H1 (cell line): ENCODE measurements around the gene NANOS2. TPM values are rescaled to one million over a fixed set of nuclear protein-coding genes. Genes with fewer than 3 reads are reported as not detected.

Source experiments
- CTCF ChIA-PET: fragments of 300-600 bp; sonication (Branson Sonifier 250); formaldehyde crosslinking; loops from one replicate; lab custom pipeline; 2021; ENCODE audit not compliant: partially characterized antibody; lab: Charles Lee
- POLR2A ChIA-PET: fragments of 300-600 bp; sonication (Branson Sonifier 250); formaldehyde crosslinking; loops from one replicate; lab custom pipeline; 2021; ENCODE audit warnings: inconsistent platforms; ENCODE audit not compliant: partially characterized antibody; lab: Charles Lee
- DNase-seq, 2 experiments: peaks; one replicate each; pipeline versions ENCODE4 v3.0.0 to v3.0.0-alpha.2; 2010 to 2022; ENCODE audit warnings: low spot score in 2 of 2, low read depth in 1 of 2, mixed read lengths in 1 of 2
- FAIRE-seq: peaks from 2 replicates; lab custom pipeline; 2011; peaks lifted over from hg19 to GRCh38; lab: Jason Lieb, UNC
- H2AFZ ChIP-seq: 2 replicates; pipeline ENCODE4 v1.8.1; 2012; ENCODE audit warnings: low read length, inconsistent platforms
- H2AK5ac ChIP-seq: 2 replicates; pipeline ENCODE4 v1.6.1; 2013; ENCODE audit warnings: low read depth, low read length
- H2BK120ac ChIP-seq: replicated peaks from 2 replicates; pipeline ENCODE3; 2013; ENCODE audit warnings: low read depth, low read length, inconsistent platforms
- H2BK12ac ChIP-seq: 2 replicates; pipeline ENCODE4 v1.6.1; 2013; ENCODE audit warnings: low read depth, low read length
- H2BK15ac ChIP-seq: 2 replicates; pipeline ENCODE4 v1.6.1; 2013; ENCODE audit warnings: low read length
- H2BK20ac ChIP-seq: 2 replicates; pipeline ENCODE4 v1.6.1; 2013; ENCODE audit warnings: low read length
- H2BK5ac ChIP-seq: 2 replicates; pipeline ENCODE4 v1.6.1; 2013; ENCODE audit warnings: low read depth, low read length
- H3K14ac ChIP-seq: 2 replicates; pipeline ENCODE4 v1.6.1; 2013; ENCODE audit warnings: inconsistent platforms; ENCODE audit not compliant: insufficient read length
- H3K18ac ChIP-seq: 2 replicates; pipeline ENCODE4 v1.6.1; 2013; ENCODE audit warnings: low read length; ENCODE audit errors: extremely low read depth
- H3K23ac ChIP-seq: 2 replicates; pipeline ENCODE4 v1.6.1; 2013; ENCODE audit warnings: inconsistent platforms; ENCODE audit not compliant: insufficient read length
- H3K23me2 ChIP-seq: 2 replicates; pipeline ENCODE4 v1.6.1; 2013; ENCODE audit warnings: low read depth, low read length
- H3K27ac ChIP-seq: 2 replicates; pipeline ENCODE4 v1.6.1; 2011; ENCODE audit warnings: low read depth, low read length, inconsistent platforms
- H3K27me3 ChIP-seq, 4 experiments: replicated peaks in 1 of 4; 1 replicate in 1 of 4; 2 replicates in 3 of 4; pipeline versions ENCODE4 v1.6.1 to v1.8.1; 2011 to 2013; ENCODE audit warnings: low read length in 3 of 4, mild to moderate bottlenecking in 3 of 4, inconsistent platforms in 2 of 4, mixed read lengths in 2 of 4, moderate library complexity in 1 of 4; ENCODE audit not compliant: control insufficient read depth in 3 of 4, insufficient read depth in 3 of 4; ENCODE audit errors: extremely low read depth in 1 of 4
- H3K36me3 ChIP-seq, 4 experiments: 2 replicates each; pipeline versions ENCODE4 v1.6.1 to v1.8.1; 2011 to 2013; ENCODE audit warnings: mild to moderate bottlenecking in 4 of 4, low read length in 3 of 4, moderate library complexity in 2 of 4, control low read depth in 1 of 4, inconsistent platforms in 1 of 4; ENCODE audit not compliant: insufficient read depth in 4 of 4, control insufficient read depth in 2 of 4
- H3K4ac ChIP-seq: replicated peaks from 2 replicates; pipeline ENCODE3; 2013; ENCODE audit warnings: low read length, low read depth, mixed read lengths, inconsistent platforms; ENCODE audit not compliant: insufficient read length
- H3K4me1 ChIP-seq, 4 experiments: replicated peaks in 1 of 4; 1 replicate in 1 of 4; 2 replicates in 3 of 4; pipeline versions ENCODE4 v1.6.1 to v1.8.1; 2011 to 2013; ENCODE audit warnings: low read length in 3 of 4, inconsistent platforms in 2 of 4, mixed read lengths in 1 of 4; ENCODE audit not compliant: insufficient read depth in 4 of 4, control insufficient read depth in 3 of 4
- H3K4me2 ChIP-seq, 2 experiments: 2 replicates each; pipeline versions ENCODE4 v1.6.1 to v1.8.1; 2011 to 2013; ENCODE audit warnings: low read depth in 2 of 2, low read length in 2 of 2, control low read depth in 1 of 2, inconsistent platforms in 1 of 2, mild to moderate bottlenecking in 1 of 2; ENCODE audit not compliant: insufficient read depth in 1 of 2
- H3K4me3 ChIP-seq, 4 experiments: fragments of 200-600, 300-600 bp in 1 of 4; sonication (generic), shearing (Covaris generic), sonication (Bioruptor Twin) in 1 of 4; 2 replicates each; pipeline versions ENCODE4 v1.5.1 to v1.8.1; 2011 to 2016; ENCODE audit warnings: low read length in 4 of 4, low read depth in 3 of 4, control low read depth in 2 of 4, inconsistent platforms in 2 of 4, mild to moderate bottlenecking in 2 of 4, mixed read lengths in 1 of 4, moderate library complexity in 1 of 4; ENCODE audit not compliant: insufficient read depth in 2 of 4; ENCODE audit errors: extremely low read depth in 1 of 4
- H3K56ac ChIP-seq: replicated peaks from 2 replicates; pipeline ENCODE3; 2013; ENCODE audit warnings: low read depth, mild to moderate bottlenecking, mixed read lengths, low read length, inconsistent platforms; ENCODE audit not compliant: insufficient read length
- H3K79me1 ChIP-seq: 2 replicates; pipeline ENCODE4 v1.6.1; 2013; ENCODE audit warnings: low read depth, low read length, control low read depth
- H3K79me2 ChIP-seq, 2 experiments: 2 replicates each; pipeline versions ENCODE4 v1.6.1 to v1.8.1; 2012 to 2013; ENCODE audit warnings: low read length in 2 of 2, mild to moderate bottlenecking in 2 of 2, inconsistent platforms in 1 of 2; ENCODE audit not compliant: insufficient read depth in 2 of 2, control insufficient read depth in 1 of 2
- H3K9ac ChIP-seq, 4 experiments: replicated peaks in 1 of 4; 1 replicate in 1 of 4; 2 replicates in 3 of 4; pipeline versions ENCODE4 v1.6.1 to v1.8.1; 2011 to 2013; ENCODE audit warnings: low read depth in 3 of 4, low read length in 3 of 4, control low read depth in 2 of 4, mild to moderate bottlenecking in 2 of 4, moderate library complexity in 2 of 4, inconsistent platforms in 1 of 4; ENCODE audit errors: extremely low read depth in 1 of 4
- H3K9me3 ChIP-seq, 2 experiments: 2 replicates each; pipeline versions ENCODE4 v1.6.1 to v1.8.1; 2012 to 2013; ENCODE audit warnings: mild to moderate bottlenecking in 2 of 2, moderate library complexity in 2 of 2, control low read depth in 1 of 2, inconsistent platforms in 1 of 2, low read depth in 1 of 2, low read length in 1 of 2, mixed read lengths in 1 of 2; ENCODE audit not compliant: insufficient read depth in 2 of 2
- H4K20me1 ChIP-seq, 2 experiments: replicated peaks in 1 of 2; 2 replicates each; pipeline versions ENCODE3 to v1.8.1; 2011 to 2013; ENCODE audit warnings: inconsistent platforms in 2 of 2, low read length in 2 of 2, mild to moderate bottlenecking in 1 of 2; ENCODE audit not compliant: insufficient read depth in 2 of 2, control insufficient read depth in 1 of 2
- H4K5ac ChIP-seq: 2 replicates; pipeline ENCODE4 v1.6.1; 2013; ENCODE audit warnings: low read length, low read depth, mixed read lengths, inconsistent platforms; ENCODE audit not compliant: insufficient read length
- H4K8ac ChIP-seq: 2 replicates; pipeline ENCODE4 v1.8.0; 2013; ENCODE audit warnings: mild to moderate bottlenecking, moderate library complexity, low read length, inconsistent platforms; ENCODE audit not compliant: insufficient read depth; ENCODE audit errors: extremely low read depth
- H4K91ac ChIP-seq: replicated peaks from 2 replicates; pipeline ENCODE3; 2013; ENCODE audit warnings: low read length, mixed read lengths, inconsistent platforms; ENCODE audit not compliant: insufficient read length
- ATF3 ChIP-seq: IDR thresholded peaks from 2 replicates; pipeline ENCODE4 v1.6.1; 2011; ENCODE audit warnings: low read depth, mild to moderate bottlenecking, low read length; ENCODE audit not compliant: insufficient read depth
- BACH1 ChIP-seq: IDR thresholded peaks from 2 replicates; pipeline ENCODE4 v1.6.1; 2012; ENCODE audit warnings: low read length, improper control_type of control experiment
- CEBPB ChIP-seq: IDR thresholded peaks from 2 replicates; pipeline ENCODE4 v1.6.1; 2012; ENCODE audit warnings: low read depth, low read length
- CHD1 ChIP-seq: IDR thresholded peaks from 2 replicates; pipeline ENCODE4 v1.6.1; 2012; ENCODE audit warnings: low read depth, low read length, improper control_type of control experiment
- SIRT6 ChIP-seq: IDR thresholded peaks from one replicate; pipeline ENCODE4 v1.7.1; 2012; ENCODE audit warnings: low read length, inconsistent platforms
- TAF7 ChIP-seq: optimal IDR thresholded peaks from 2 replicates; pipeline ENCODE3; 2011; ENCODE audit warnings: low read depth, mild to moderate bottlenecking, inconsistent platforms, low read length, moderate library complexity, borderline replicate concordance
- WGBS, 2 experiments: shearing (Covaris generic) in 1 of 2; methylation state at CpG; one replicate each; pipeline versions ENCODE4 v1.1.6 to v1.1.7; 2013 to 2015; ENCODE audit warnings: low lambda C conversion rate in 2 of 2, mixed read lengths in 2 of 2, inconsistent platforms in 1 of 2, low coverage in 1 of 2, missing lambda C conversion rate in 1 of 2; ENCODE audit not compliant: insufficient replicate concordance in 2 of 2, insufficient coverage in 1 of 2, insufficient read length in 1 of 2; ENCODE audit errors: extremely low coverage in 1 of 2, missing lambda C conversion rate in 1 of 2; 5-methylcytosine and 5-hydroxymethylcytosine counted together
- polyA plus RNA-seq, 7 experiments: library from polyadenylated mRNA; depleted of rRNA in 3 of 7; stranded (reverse) in 5 of 7; unstranded in 2 of 7; fragments of >200 nt in 5 of 7; fragments of 200-250 nt in 2 of 7; gene quantifications; 1 replicate in 5 of 7; 2 replicates in 1 of 7; 4 replicates in 1 of 7; pipeline versions ENCODE4 v1.2.1 to v1.2.3, GENCODE V29; 2011 to 2013; ENCODE audit warnings: missing spikeins in 2 of 7, mixed read lengths in 2 of 7
- total RNA-seq: library from RNA; stranded (reverse); fragmentation: NEBNext Ultra II Directional; extraction: Animal tissue kit (Norgen Biotek cat#: 25700); gene quantifications from 2 replicates; pipeline ENCODE4 v1.2.1, GENCODE V29; 2021

Gene NANOS2
- total and polyA plus RNA-seq, 2 of the 8 experiments (the other 6 are each of a cell fraction or from before 2014, with no cell fraction given) = 0.20 TPM; not detected in 1

DNA sequence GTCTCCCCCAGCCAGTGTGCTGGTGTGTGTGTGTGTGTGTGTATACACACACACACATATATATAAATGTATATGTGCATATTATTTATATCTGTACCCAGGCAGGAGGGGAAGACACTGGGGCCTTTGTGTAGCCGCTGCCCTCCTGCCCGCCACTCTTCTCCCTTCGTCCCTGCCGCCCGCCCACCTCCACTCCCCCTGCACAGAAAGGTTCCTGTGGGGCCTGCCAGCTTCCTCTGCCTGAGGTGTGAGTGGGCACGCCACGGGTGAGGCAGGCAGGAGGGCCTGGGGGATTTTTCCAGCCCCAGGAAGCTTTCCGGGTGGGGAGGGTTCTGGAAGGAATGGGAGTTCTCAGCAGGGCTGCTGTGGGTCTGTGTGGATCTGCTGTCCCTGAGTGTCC, 35.5 kb downstream of the NANOS2 start:
- H3K4me2 ChIP-seq = no peak overlapping the region
- no peaks in the 10 kb centered on the region for H3K79me2 ChIP-seq
- H3K56ac ChIP-seq = no peak overlapping the region
- WGBS, 2 experiments = 78% methylated on average over 6 of the region's 8 CpGs; no CpG with 5 or more reads in 1 of the 2 experiments
- FAIRE-seq (no peak), DNase-seq (no peak)
- H3K4ac ChIP-seq = no peak overlapping the region
- H2BK15ac ChIP-seq = no peak overlapping the region
- H3K36me3 ChIP-seq = peaks cover 0 to under 1% (median 0%) of the 10 kb centered on the region in 4 experiments; a peak in 1 of 8 replicates
- H3K23ac ChIP-seq = no peak overlapping the region
- H3K23me2 ChIP-seq = peaks cover 10% of the 10 kb centered on the region; the same call in 1 of the 2 replicates
- no peaks in the 10 kb centered on the region for H3K27me3 ChIP-seq
- H2AK5ac ChIP-seq = peak overlapping the region; percentile 46; the same call in 1 of the 2 replicates
- no peak overlapping the region for H4K91ac ChIP-seq
- H4K5ac ChIP-seq = no peak overlapping the region
- H2BK20ac ChIP-seq = no peak overlapping the region
- no peak overlapping the region for H3K4me3 ChIP-seq
- CTCF ChIA-PET = interaction anchor here (4.7 to 10.7 kb wide), 2 partner anchors 10 to 62 kb away, joined by 23 to 208 read pairs; partner anchors contain the start of genes FOXA3 and SYMPK
- H3K9ac ChIP-seq = no peak overlapping the region
- H4K8ac ChIP-seq = 0 out of 2 replicates have a peak overlapping the region, but pooled peaks have one; percentile 9
- no peak overlapping the region for H3K27ac ChIP-seq
- peaks cover 6 to 30% (median 19%) of the 10 kb centered on the region in 4 experiments for H3K4me1 ChIP-seq
- H3K18ac ChIP-seq = no peak overlapping the region
- POLR2A ChIA-PET = interaction anchor here (9.8 kb wide), 1 partner anchor 10 kb away, joined by 277 read pairs; the partner anchor contains the start of genes FOXA3 and SYMPK
- no peak overlapping the region for H3K14ac ChIP-seq
- no peak overlapping the region for H2BK12ac ChIP-seq
- 0 out of 2 replicates have a peak, but pooled peaks cover 3% of the 10 kb centered on the region for H3K79me1 ChIP-seq
- peaks cover 1 to 9% of the 10 kb centered on the region in 2 experiments for H4K20me1 ChIP-seq
- no peak overlapping the region for H2BK120ac ChIP-seq
- H2AFZ ChIP-seq = no peak overlapping the region
- no peaks in the 10 kb centered on the region for H3K9me3 ChIP-seq
- 0 out of 2 replicates have a peak overlapping the region, but pooled peaks have one; percentile 24 for H2BK5ac ChIP-seq
- TF ChIP-seq CHD1 (no peak), SIRT6 (no peak), CEBPB (no peak), ATF3 (no peak), TAF7 (no peak), BACH1 (no peak)
